Mammary epithelial cell (primary cell): Measurements from ENCODE around the gene GSTCD.

ENCODE experiments used
- EZH2 ChIP-seq: IDR thresholded peaks from 2 replicates; pipeline ENCODE4 v1.6.1; 2012; ENCODE audit warnings: low read length, inconsistent platforms, borderline replicate concordance
- TF ChIP-seq, protein P1 (sequence below), 2 donors: IDR thresholded peaks in 1 of 2; conservative IDR thresholded peaks in 1 of 2; 2 replicates each; pipeline ENCODE4 v1.5.1; 2011 to 2012; ENCODE audit warnings: inconsistent platforms in 2 of 2, low read length in 2 of 2, mild to moderate bottlenecking in 2 of 2, control low read depth in 1 of 2, low read depth in 1 of 2; ENCODE audit not compliant: insufficient read depth in 1 of 2; ENCODE audit errors: extremely low read depth in 1 of 2

DNA sequence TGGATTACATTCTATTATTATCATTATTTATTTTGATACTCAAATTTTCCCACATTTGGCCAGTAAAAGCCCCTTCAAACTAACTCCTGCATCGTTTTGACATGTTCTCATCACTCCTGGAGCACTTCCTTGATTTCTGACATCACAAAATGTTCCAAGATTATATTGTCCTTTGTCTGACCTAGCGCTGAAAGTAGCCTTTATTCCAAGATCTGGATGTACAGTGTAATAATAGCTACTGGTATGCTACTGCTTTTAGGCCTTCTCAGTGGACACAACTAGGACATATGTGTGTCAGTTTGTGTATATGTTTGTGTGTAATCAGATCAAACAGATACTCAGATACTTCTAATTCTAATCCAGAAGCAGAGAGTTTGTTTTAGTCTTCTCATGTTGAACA lies 76.2 kb downstream of the GSTCD start:
- TF ChIP-seq, protein P1, sequence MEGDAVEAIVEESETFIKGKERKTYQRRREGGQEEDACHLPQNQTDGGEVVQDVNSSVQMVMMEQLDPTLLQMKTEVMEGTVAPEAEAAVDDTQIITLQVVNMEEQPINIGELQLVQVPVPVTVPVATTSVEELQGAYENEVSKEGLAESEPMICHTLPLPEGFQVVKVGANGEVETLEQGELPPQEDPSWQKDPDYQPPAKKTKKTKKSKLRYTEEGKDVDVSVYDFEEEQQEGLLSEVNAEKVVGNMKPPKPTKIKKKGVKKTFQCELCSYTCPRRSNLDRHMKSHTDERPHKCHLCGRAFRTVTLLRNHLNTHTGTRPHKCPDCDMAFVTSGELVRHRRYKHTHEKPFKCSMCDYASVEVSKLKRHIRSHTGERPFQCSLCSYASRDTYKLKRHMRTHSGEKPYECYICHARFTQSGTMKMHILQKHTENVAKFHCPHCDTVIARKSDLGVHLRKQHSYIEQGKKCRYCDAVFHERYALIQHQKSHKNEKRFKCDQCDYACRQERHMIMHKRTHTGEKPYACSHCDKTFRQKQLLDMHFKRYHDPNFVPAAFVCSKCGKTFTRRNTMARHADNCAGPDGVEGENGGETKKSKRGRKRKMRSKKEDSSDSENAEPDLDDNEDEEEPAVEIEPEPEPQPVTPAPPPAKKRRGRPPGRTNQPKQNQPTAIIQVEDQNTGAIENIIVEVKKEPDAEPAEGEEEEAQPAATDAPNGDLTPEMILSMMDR (conservative IDR thresholded peaks at IDR 0.05 in 1 of 2, IDR thresholded peaks at IDR 0.05 in 1 of 2; ENCODE audit: extremely low read depth in 1 of 2, insufficient read depth in 1 of 2, low read depth in 1 of 2, low read length in 2 of 2), result no peak
- TF ChIP-seq EZH2, result no peak
